Measurements from ENCODE around the gene ALK.

DNA sequence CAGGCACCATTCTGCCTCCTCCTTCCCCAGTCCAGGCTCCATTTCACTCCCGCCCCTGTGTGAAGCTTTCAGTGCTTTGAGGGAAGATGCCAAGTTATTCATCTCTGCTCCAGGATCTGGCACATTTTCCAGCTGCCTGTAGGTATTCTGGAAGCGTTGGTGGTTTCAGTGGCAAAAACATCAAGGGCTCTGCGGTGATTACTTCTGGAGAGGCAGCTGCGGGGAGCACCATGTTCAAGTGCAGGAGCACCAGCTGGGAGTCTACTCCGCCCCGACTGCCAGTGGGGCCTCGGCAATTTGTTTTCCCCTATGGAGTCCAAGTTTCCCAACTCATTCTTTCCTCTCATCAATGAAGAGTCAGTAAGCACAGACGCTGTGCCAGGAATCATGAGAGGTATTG is 594.5 kb downstream of the ALK start:
- TF ChIP-seq, protein P1, sequence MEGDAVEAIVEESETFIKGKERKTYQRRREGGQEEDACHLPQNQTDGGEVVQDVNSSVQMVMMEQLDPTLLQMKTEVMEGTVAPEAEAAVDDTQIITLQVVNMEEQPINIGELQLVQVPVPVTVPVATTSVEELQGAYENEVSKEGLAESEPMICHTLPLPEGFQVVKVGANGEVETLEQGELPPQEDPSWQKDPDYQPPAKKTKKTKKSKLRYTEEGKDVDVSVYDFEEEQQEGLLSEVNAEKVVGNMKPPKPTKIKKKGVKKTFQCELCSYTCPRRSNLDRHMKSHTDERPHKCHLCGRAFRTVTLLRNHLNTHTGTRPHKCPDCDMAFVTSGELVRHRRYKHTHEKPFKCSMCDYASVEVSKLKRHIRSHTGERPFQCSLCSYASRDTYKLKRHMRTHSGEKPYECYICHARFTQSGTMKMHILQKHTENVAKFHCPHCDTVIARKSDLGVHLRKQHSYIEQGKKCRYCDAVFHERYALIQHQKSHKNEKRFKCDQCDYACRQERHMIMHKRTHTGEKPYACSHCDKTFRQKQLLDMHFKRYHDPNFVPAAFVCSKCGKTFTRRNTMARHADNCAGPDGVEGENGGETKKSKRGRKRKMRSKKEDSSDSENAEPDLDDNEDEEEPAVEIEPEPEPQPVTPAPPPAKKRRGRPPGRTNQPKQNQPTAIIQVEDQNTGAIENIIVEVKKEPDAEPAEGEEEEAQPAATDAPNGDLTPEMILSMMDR (IDR thresholded peaks at IDR 0.05), result no peak
- no peak for TF ChIP-seq TEAD4 (IDR thresholded peaks at IDR 0.05; ENCODE audit: borderline replicate concordance, insufficient read depth)
- TF ChIP-seq GABPA (IDR thresholded peaks at IDR 0.05; ENCODE audit: low read depth), result no peak
- no peak for TF ChIP-seq RAD21 (IDR thresholded peaks at IDR 0.05; ENCODE audit: low read length)
- TF ChIP-seq SMC3 (IDR thresholded peaks at IDR 0.05; ENCODE audit: low read depth, low read length), result no peak
- TF ChIP-seq SIN3A (IDR thresholded peaks at IDR 0.05; ENCODE audit: borderline replicate concordance, low read depth, low read length), result no peak
- TF ChIP-seq JUND (IDR thresholded peaks at IDR 0.05), result no peak
